HEK293 (cell line): Measurements from ENCODE around the gene SLC22A12.
"Not testable (repeated sequence)": the region's sequence is repeated elsewhere in the genome, so short reads cannot be mapped to it uniquely, and the experiment has no call there.

Source experiments
- CTCF ChIA-PET: fragments of 350-600 bp; formaldehyde crosslinking; extraction: SDS; loops from one replicate; lab custom pipeline; 2021; ENCODE audit warnings: antibody characterized with exemption; lab: Yijun Ruan, JAX
- POLR2A ChIA-PET: fragments of 300-600 bp; formaldehyde crosslinking; extraction: SDS; loops from one replicate; lab custom pipeline; 2020; ENCODE audit warnings: antibody characterized with exemption, inconsistent platforms; lab: Yijun Ruan, JAX
- H3K27ac ChIP-seq: fragments of 200-500 bp; sonication (Bioruptor generic); 2 replicates; pipeline ENCODE4 v1.5.1; 2014; ENCODE audit warnings: low read depth, low read length, control low read depth, inconsistent platforms; ENCODE audit errors: extremely low read depth
- H3K36me3 ChIP-seq, 2 experiments: fragments of 200-500 bp in 1 of 2; sonication (Bioruptor generic) in 1 of 2; 1 replicate in 1 of 2; 2 replicates in 1 of 2; pipeline ENCODE4 v1.5.1; 2014 to 2017; ENCODE audit warnings: inconsistent platforms in 2 of 2, low read length in 2 of 2; ENCODE audit not compliant: control insufficient read depth in 2 of 2, insufficient read depth in 1 of 2
- H3K4me1 ChIP-seq: fragments of 200-500 bp; sonication (Bioruptor generic); 2 replicates; pipeline ENCODE4 v1.5.1; 2014; ENCODE audit warnings: mild to moderate bottlenecking, low read length, inconsistent platforms; ENCODE audit not compliant: control insufficient read depth, insufficient read depth
- H3K4me3 ChIP-seq: 2 replicates; pipeline ENCODE4 v1.5.1; 2011; ENCODE audit warnings: low read depth, mild to moderate bottlenecking, control low read depth, low read length, moderate library complexity
- H3K9me3 ChIP-seq: fragments of 200-500 bp; sonication (Bioruptor generic); 2 replicates; pipeline ENCODE4 v1.5.1; 2014; ENCODE audit warnings: low read depth, low read length, inconsistent platforms; ENCODE audit not compliant: control insufficient read depth, insufficient read depth
- KLF16 ChIP-seq: fragments of 450-650 bp; formaldehyde crosslinking; IDR thresholded peaks from 2 replicates; pipeline ENCODE4 v1.5.1; 2017; ENCODE audit warnings: missing biosample characterization, missing genetic modification characterization
- MYNN ChIP-seq: fragments of 450-650 bp; formaldehyde crosslinking; IDR thresholded peaks from 2 replicates; pipeline ENCODE4 v1.5.1; 2016; ENCODE audit warnings: missing biosample characterization, missing genetic modification characterization, borderline replicate concordance
- OVOL3 ChIP-seq: fragments of 450-650 bp; formaldehyde crosslinking; IDR thresholded peaks from 2 replicates; pipeline ENCODE4 v1.5.1; 2016; ENCODE audit warnings: missing biosample characterization, missing genetic modification characterization
- SP7 ChIP-seq: fragments of 450-650 bp; formaldehyde crosslinking; IDR thresholded peaks from 2 replicates; pipeline ENCODE4 v1.5.1; 2016; ENCODE audit warnings: missing biosample characterization, missing genetic modification characterization
- TRIM28 ChIP-seq: IDR thresholded peaks from 2 replicates; pipeline ENCODE4 v1.6.1; 2011; ENCODE audit warnings: low read length, control low read depth, borderline replicate concordance
- ZBTB17 ChIP-seq: fragments of 450-650 bp; formaldehyde crosslinking; IDR thresholded peaks from 2 replicates; pipeline ENCODE4 v1.5.1; 2016; ENCODE audit warnings: missing biosample characterization, missing genetic modification characterization
- ZBTB8A ChIP-seq: fragments of 450-650 bp; formaldehyde crosslinking; IDR thresholded peaks from 2 replicates; pipeline ENCODE4 v1.5.1; 2016; ENCODE audit warnings: missing biosample characterization, missing genetic modification characterization
- ZNF211 ChIP-seq: fragments of 450-650 bp; formaldehyde crosslinking; IDR thresholded peaks from 2 replicates; pipeline ENCODE4 v1.5.1; 2016; ENCODE audit warnings: low read depth, missing biosample characterization, missing genetic modification characterization
- ZNF266 ChIP-seq: fragments of 450-650 bp; formaldehyde crosslinking; IDR thresholded peaks from 2 replicates; pipeline ENCODE4 v1.5.1; 2016; ENCODE audit warnings: missing biosample characterization, missing genetic modification characterization, low read depth
- ZNF274 ChIP-seq, 2 experiments: fragments of 200-500 bp in 1 of 2; fragments of 450-650 bp in 1 of 2; sonication (Bioruptor generic) in 1 of 2; formaldehyde crosslinking in 1 of 2; IDR thresholded peaks; 2 replicates each; pipeline versions ENCODE4 v1.5.1 to v1.6.1; 2014 to 2016; ENCODE audit warnings: borderline replicate concordance in 1 of 2, inconsistent platforms in 1 of 2, low read length in 1 of 2, missing biosample characterization in 1 of 2, missing genetic modification characterization in 1 of 2
- ZNF366 ChIP-seq: fragments of 450-650 bp; formaldehyde crosslinking; conservative IDR thresholded peaks from 2 replicates; pipeline ENCODE4 v1.5.1; 2016; ENCODE audit warnings: missing biosample characterization, missing genetic modification characterization
- ZNF394 ChIP-seq: fragments of 450-650 bp; formaldehyde crosslinking; IDR thresholded peaks from 2 replicates; pipeline ENCODE4 v1.5.1; 2016; ENCODE audit warnings: missing biosample characterization, missing genetic modification characterization, mild to moderate bottlenecking, moderate library complexity, borderline replicate concordance
- ZNF423 ChIP-seq: fragments of 450-650 bp; formaldehyde crosslinking; IDR thresholded peaks from 2 replicates; pipeline ENCODE4 v1.5.1; 2016; ENCODE audit warnings: missing biosample characterization, missing genetic modification characterization
- ZNF426 ChIP-seq: fragments of 450-650 bp; formaldehyde crosslinking; IDR thresholded peaks from 2 replicates; pipeline ENCODE4 v1.5.1; 2017; ENCODE audit warnings: missing biosample characterization, missing genetic modification characterization, mild to moderate bottlenecking, inconsistent platforms, moderate library complexity
- ZNF433 ChIP-seq: fragments of 450-650 bp; formaldehyde crosslinking; IDR thresholded peaks from 2 replicates; pipeline ENCODE4 v1.5.1; 2016; ENCODE audit warnings: missing biosample characterization, missing genetic modification characterization, low read depth
- ZNF548 ChIP-seq: fragments of 450-650 bp; formaldehyde crosslinking; IDR thresholded peaks from 2 replicates; pipeline ENCODE4 v1.5.1; 2016; ENCODE audit warnings: missing biosample characterization, missing genetic modification characterization
- ZNF555 ChIP-seq: fragments of 450-650 bp; formaldehyde crosslinking; conservative IDR thresholded peaks from 2 replicates; pipeline ENCODE4 v1.5.1; 2017; ENCODE audit warnings: missing biosample characterization, mild to moderate bottlenecking, missing genetic modification characterization, inconsistent platforms
- ZNF558 ChIP-seq: fragments of 450-650 bp; formaldehyde crosslinking; IDR thresholded peaks from 2 replicates; pipeline ENCODE4 v1.5.1; 2016; ENCODE audit warnings: missing biosample characterization, missing genetic modification characterization
- ZNF560 ChIP-seq: fragments of 450-650 bp; formaldehyde crosslinking; IDR thresholded peaks from 2 replicates; pipeline ENCODE4 v1.5.1; 2017; ENCODE audit warnings: missing biosample characterization, missing genetic modification characterization, borderline replicate concordance
- ZNF596 ChIP-seq: fragments of 450-650 bp; IDR thresholded peaks from 2 replicates; pipeline ENCODE4 v1.5.0; 2018; ENCODE audit warnings: missing biosample characterization, mild to moderate bottlenecking, missing genetic modification characterization, moderate library complexity
- ZNF623 ChIP-seq: fragments of 450-650 bp; formaldehyde crosslinking; IDR thresholded peaks from 2 replicates; pipeline ENCODE4 v1.5.1; 2016; ENCODE audit warnings: missing biosample characterization, missing genetic modification characterization
- ZNF626 ChIP-seq: fragments of 450-650 bp; sonication (Bioruptor Pico); formaldehyde crosslinking; IDR thresholded peaks from 2 replicates; pipeline ENCODE4 v1.5.1; 2018; ENCODE audit warnings: missing biosample characterization, missing genetic modification characterization, inconsistent platforms
- ZNF654 ChIP-seq: fragments of 450-650 bp; formaldehyde crosslinking; IDR thresholded peaks from 2 replicates; pipeline ENCODE4 v1.5.1; 2016; ENCODE audit warnings: low read depth, missing biosample characterization, missing genetic modification characterization
- ZNF664 ChIP-seq: fragments of 450-650 bp; formaldehyde crosslinking; IDR thresholded peaks from 2 replicates; pipeline ENCODE4 v1.5.1; 2016; ENCODE audit warnings: missing biosample characterization, missing genetic modification characterization
- ZNF76 ChIP-seq: fragments of 450-650 bp; formaldehyde crosslinking; IDR thresholded peaks from 2 replicates; pipeline ENCODE4; 2016; ENCODE audit warnings: low read depth, missing biosample characterization, missing genetic modification characterization, borderline replicate concordance
- TF ChIP-seq, protein P1 (sequence below): fragments of 450-650 bp; formaldehyde crosslinking; conservative IDR thresholded peaks from 2 replicates; pipeline ENCODE4 v1.5.1; 2016; ENCODE audit warnings: low read depth, missing biosample characterization, missing genetic modification characterization

Gene SLC22A12

DNA sequence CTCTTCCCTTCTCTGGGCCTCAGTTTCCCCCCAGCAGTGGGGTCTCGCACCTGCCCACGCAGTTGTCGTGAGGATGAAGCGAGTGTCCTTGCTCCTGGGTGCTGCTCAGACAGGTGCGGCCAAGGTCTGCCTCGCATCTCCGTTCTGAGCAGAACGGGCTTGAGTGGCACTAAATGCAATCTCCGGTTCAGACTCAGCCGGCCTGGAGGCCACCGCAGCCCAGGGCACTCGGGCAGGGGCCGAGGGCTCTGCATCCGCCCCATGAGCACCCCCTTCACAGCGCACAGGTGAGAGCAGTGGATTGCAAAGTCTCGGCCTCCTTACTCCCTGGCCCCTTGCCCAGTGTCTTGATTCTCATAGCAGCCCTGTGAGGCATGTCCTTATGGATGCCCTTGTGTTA is 30.1 kb upstream of the SLC22A12 start:
- H3K9me3 ChIP-seq = no peaks in the 10 kb centered on the region
- no peak overlapping the region for H3K27ac ChIP-seq
- CTCF ChIA-PET = interaction anchor here (0.6 to 1.9 kb wide), 4 partner anchors 92 to 222 kb away, joined by 3 to 5 read pairs (median 3); no protein-coding TSS in a partner anchor
- POLR2A ChIA-PET = no interaction called here
- TF ChIP-seq ZNF423 (no peak), ZBTB17 (tag by site-specific recombination) (no peak), ZNF596 (tag by site-specific recombination) (no peak), SP7 (tag by site-specific recombination) (no peak), ZNF626 (tag by site-specific recombination) (no peak), OVOL3 (tag by site-specific recombination) (no peak), ZNF76 (tag by site-specific recombination) (no peak), ZNF433 (tag by site-specific recombination) (no peak), MYNN (tag by site-specific recombination) (no peak), ZNF548 (tag by site-specific recombination) (no peak), TRIM28 (no peak), ZNF211 (tag by site-specific recombination) (no peak), KLF16 (no peak), ZNF366 (no peak), ZNF274 (IDR thresholded peaks at IDR 0.05; ENCODE audit: low read length) (no peak), ZNF274 (tag by site-specific recombination; IDR thresholded peaks at IDR 0.05; ENCODE audit: borderline replicate concordance) (no peak)
- H3K36me3 ChIP-seq = no peaks in the 10 kb centered on the region
- no peaks in the 10 kb centered on the region for H3K4me1 ChIP-seq
- no peak overlapping the region for H3K4me3 ChIP-seq

DNA sequence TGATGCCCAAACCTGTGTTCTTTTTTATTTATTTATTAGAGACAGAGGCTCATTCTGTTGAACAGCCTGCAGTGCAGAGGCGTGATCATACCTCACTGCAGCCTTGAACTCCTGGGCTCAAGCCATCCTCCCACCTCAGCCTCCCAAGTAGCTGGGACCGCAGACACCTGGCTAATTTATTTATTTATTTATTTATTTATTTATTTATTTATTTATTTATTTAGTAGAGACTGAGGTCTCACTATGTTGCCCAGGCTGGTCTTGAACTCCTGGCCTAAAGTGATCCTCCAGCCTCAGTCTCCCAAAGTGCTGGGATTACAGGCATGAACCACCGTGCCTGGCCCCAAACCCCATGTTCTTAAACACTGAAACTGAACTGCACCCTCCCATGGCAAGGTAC is 29.6 kb upstream of the SLC22A12 start:
- H3K4me1 ChIP-seq, H3K27ac ChIP-seq, H3K36me3 ChIP-seq, H3K4me3 ChIP-seq, H3K9me3 ChIP-seq, POLR2A ChIA-PET: not testable (repeated sequence)
- CTCF ChIA-PET = interaction anchor here (1.0 to 1.9 kb wide), 3 partner anchors 91 to 222 kb away, joined by 3 to 5 read pairs (median 3); no protein-coding TSS in a partner anchor
- peak; percentile 61; the same call in 1 of the 2 replicates for TF ChIP-seq ZNF623 (tag by site-specific recombination)
- peak; percentile 80; the same call in 1 of the 2 replicates for TF ChIP-seq ZNF394
- 0 out of 2 replicates have a peak, but pooled peaks have one; percentile 32 for TF ChIP-seq ZNF664 (tag by site-specific recombination)
- TF ChIP-seq, protein P1, sequence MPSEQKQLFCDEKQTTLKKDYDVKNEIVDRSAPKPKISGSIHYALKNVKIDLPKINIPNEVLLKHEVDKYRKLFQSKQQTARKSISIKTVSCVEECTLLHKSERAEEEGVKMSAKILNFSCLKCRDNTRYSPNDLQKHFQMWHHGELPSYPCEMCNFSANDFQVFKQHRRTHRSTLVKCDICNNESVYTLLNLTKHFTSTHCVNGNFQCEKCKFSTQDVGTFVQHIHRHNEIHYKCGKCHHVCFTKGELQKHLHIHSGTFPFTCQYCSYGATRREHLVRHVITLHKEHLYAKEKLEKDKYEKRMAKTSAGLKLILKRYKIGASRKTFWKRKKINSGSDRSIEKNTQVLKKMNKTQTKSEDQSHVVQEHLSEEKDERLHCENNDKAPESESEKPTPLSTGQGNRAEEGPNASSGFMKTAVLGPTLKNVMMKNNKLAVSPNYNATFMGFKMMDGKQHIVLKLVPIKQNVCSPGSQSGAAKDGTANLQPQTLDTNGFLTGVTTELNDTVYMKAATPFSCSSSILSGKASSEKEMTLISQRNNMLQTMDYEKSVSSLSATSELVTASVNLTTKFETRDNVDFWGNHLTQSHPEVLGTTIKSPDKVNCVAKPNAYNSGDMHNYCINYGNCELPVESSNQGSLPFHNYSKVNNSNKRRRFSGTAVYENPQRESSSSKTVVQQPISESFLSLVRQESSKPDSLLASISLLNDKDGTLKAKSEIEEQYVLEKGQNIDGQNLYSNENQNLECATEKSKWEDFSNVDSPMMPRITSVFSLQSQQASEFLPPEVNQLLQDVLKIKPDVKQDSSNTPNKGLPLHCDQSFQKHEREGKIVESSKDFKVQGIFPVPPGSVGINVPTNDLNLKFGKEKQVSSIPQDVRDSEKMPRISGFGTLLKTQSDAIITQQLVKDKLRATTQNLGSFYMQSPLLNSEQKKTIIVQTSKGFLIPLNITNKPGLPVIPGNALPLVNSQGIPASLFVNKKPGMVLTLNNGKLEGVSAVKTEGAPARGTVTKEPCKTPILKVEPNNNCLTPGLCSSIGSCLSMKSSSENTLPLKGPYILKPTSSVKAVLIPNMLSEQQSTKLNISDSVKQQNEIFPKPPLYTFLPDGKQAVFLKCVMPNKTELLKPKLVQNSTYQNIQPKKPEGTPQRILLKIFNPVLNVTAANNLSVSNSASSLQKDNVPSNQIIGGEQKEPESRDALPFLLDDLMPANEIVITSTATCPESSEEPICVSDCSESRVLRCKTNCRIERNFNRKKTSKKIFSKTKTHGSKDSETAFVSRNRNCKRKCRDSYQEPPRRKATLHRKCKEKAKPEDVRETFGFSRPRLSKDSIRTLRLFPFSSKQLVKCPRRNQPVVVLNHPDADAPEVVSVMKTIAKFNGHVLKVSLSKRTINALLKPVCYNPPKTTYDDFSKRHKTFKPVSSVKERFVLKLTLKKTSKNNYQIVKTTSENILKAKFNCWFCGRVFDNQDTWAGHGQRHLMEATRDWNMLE (tag by site-specific recombination) = peak; percentile 84
- peak; percentile 47 for TF ChIP-seq ZNF555 (tag by site-specific recombination)
- TF ChIP-seq ZNF266 (tag by site-specific recombination) = peak; percentile 66; the same call in 1 of the 2 replicates
- TF ChIP-seq ZNF558 (tag by site-specific recombination) = 0 out of 2 replicates have a peak, but pooled peaks have one; percentile 38
- TF ChIP-seq ZNF654 (tag by site-specific recombination) = peak; percentile 27
- TF ChIP-seq ZNF433 (tag by site-specific recombination) = peak; percentile 30; the same call in 1 of the 2 replicates
- peak; percentile 69 for TF ChIP-seq ZNF426
- TF ChIP-seq ZBTB8A (tag by site-specific recombination) = peak; percentile 51; the same call in 1 of the 2 replicates
- TF ChIP-seq ZNF560 (tag by site-specific recombination) = 0 out of 2 replicates have a peak, but pooled peaks have one; percentile 33
